Stimulated activated CD4-positive, alpha-beta T cell treated with anti-CD3 and anti-CD28 coated beads, Interleukin-1b, Interleukin-23, amount 100 ng/mL, for 24 hours (primary cell): ENCODE results near the gene CSTF1.

Experiments used
- DNase-seq, 4 experiments: peaks; one replicate each; pipeline ENCODE4 v3.0.0-alpha.2; 2020; ENCODE audit warnings: low read depth in 4 of 4, low spot score in 1 of 4

Gene CSTF1

DNA sequence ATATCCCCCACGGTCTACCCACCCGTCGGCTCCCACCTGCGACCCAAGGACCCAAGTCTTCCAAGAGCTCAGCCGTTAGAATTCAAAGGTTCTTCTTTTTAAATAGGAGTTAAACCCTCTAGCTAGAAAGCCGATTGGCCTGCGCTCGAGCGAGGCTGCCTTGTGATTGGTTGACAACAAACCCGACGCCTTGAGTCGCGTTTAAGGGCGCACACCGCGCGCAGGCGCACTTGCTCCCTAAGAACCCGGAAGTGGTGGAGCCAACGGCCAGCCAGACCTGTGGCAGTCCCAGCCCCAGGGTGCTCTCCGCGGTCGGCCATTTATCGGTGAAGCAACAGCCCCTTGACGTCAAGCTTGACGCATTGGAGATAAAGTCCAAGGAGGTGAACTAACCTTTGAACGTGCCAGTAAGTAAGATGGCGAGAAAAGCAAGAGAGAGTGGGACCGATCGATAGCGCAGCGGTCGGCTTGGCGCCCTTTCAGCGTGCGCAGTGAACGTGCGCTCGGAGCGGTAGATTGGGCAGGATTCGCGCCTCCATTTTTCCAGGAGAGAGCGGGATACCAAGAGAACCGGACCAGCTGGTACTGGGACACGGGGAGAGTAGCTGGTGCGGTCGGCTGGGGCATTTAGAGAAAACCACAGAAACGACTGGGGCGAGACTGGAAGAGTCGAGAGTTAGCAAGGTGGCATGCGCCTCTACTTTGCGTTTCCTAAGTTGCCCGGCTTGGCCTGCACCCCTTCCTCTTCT is at the start of gene CSTF1, which contains the start of gene AURKA:
TSS of gene CSTF1 (plus strand) at position 514 of the 749 bp plus-strand sequence. CDS start 2,908 bp downstream, outside the sequence.
TSS of gene AURKA (minus strand) at position 84 of the 749 bp plus-strand sequence. CDS start 4,018 bp downstream, outside the sequence.
- DNase-seq: peak; percentile 93 to 99 (median 98)

DNA sequence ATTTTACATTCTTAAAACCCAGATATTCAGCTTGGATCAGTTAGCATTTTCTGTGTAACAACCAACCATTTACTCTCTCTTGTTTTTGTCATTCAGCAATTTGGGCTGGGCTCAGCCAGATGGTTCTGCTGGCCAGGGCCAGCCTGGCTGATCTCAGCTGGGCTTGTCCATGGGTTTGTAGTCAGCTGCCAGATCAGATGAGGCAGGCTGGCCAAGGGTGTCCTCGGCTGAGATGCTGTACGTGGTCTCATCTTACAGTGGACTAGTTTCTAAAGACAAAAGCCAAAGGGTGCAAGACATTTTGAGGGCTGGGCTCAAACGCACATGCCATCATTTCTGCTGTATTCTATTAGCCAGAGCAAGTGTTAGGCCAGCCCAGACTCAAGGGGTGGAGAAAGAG is 49.7 kb upstream of the CSTF1 start:
- DNase-seq: no peak

DNA sequence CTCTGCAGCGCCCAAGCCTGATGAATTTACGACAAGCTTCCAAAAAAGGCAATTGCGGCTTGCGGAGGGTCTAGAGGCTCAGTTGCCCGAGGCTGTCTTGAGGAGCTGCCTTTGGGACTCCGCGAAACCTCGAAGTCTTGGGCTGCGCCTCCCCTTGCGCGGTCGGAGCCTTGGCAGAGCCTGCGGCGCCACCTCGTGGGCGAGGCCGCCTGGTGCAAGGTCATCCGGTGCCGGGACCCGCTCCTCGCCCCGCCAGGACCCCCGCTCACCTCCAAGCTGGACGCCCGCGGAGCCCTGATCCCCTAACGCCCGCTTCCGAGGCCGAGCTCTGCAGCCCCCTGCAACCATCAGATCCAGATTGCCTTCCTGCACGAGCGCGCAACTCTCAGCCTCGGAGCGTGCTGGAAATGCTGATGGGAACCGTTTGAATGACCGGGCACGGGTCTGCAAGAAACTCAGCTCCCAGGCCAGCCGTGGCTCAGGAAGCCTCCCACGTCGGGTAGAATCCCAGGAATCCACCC is 48.5 kb upstream of the CSTF1 start:
- DNase-seq: peak in 1 of 4 experiments; percentile 32

DNA sequence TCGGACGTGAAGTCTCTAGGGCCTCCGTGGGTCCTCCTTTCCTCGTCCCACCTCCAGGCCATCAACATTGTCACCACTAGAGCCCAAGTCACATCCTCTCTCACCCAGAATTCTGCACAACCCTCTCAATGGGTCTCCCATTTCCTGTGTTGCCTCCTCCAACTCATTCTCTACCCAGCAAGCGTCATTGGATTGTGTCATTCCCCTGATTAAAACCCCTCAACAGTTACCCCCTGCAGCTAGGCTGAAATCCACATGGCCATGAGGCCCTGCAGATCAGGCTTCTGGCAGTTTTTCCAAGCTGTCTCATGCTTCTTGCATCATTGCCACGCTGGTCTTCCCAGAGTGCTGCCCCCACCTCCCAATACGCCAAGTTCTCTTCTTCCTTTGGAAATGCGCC is 46.5 kb upstream of the CSTF1 start:
- no peak for DNase-seq

DNA sequence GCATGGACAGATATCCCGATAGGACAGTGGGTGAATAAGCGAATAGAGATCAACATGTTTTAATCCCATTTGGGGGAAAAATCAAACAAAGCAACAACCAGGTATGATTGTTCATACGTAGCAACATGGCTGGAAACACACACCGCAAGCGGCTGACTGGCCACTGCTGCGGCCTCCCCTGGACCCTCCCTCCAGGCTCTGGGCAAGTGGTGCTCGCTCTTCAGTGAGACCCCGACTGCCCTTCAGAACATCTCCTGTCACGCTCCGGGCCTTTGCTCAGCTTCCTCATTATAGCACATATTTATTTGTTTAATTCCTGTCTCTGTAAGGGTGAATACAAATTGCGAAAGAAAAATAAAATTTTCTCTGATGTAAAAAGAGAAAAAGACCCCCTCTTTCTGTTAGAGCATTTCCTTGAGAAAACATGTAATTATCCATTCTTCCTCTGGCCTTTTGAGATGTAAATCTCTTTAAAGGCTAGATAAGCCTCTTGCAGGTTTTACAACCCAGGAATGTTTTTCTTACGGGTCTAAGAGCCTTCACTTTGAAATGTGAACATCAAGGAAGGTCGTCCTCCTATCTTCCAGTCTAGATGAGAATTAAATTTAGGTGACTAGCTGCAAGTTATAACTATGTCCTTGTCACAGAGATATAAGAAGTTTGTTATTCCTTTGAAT is 44.7 kb upstream of the CSTF1 start:
- no peak for DNase-seq

DNA sequence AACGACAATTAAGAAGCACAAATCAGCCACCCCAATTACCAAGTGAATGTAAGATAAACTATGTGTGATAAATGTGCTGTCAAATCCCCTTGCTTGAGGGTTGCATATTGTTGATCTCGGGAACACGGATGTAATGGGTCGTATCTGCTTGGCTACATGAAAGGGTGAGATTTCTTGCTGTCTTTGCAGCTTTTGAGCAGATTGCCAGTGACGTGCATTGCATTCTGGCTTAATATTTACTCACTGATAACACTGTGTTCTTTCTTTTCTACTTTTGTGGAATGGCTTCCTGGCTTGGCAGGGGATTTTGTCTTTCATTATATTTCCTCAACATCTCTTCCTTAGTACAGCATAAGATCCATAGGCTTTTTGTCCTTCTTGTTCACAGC is 44.1 kb upstream of the CSTF1 start:
- no peak for DNase-seq

DNA sequence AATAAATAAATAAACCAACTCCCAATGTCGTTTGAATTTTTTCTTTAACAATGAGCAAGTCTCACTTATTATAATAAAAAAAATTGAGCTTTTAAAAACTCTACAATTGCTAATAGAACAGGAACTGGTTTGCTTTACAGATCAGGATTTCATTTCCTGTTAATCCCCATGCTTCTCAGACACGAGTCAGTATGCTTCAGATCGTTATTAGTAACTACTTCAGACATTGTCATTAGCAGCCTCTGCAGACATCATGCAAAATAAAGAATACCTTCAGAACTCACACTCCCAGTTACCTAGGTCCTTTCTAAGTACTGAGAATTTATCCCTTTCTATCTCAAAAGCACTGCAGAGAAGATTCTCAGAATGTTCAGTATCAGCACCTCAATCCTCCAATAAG is 43.7 kb upstream of the CSTF1 start:
- no peak for DNase-seq

DNA sequence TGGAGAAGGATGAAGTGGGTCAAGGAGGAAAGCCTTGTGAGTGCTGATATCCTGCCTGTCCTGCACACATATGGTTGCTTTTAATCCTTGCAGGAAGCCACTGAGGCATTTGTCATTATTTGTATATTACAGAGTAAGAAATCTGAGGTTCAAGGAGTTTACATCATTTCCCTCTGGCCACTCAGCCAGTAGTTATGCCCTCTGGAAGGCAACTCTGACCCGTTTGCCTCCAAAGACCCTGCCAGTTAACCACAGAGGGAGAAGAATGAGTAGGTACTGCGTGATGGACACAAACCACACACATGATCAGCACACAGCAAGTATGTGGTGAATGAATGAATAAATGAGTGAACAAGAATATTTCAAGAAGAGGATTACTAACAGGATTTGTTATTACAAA is 41.6 kb upstream of the CSTF1 start:
- no peak for DNase-seq

DNA sequence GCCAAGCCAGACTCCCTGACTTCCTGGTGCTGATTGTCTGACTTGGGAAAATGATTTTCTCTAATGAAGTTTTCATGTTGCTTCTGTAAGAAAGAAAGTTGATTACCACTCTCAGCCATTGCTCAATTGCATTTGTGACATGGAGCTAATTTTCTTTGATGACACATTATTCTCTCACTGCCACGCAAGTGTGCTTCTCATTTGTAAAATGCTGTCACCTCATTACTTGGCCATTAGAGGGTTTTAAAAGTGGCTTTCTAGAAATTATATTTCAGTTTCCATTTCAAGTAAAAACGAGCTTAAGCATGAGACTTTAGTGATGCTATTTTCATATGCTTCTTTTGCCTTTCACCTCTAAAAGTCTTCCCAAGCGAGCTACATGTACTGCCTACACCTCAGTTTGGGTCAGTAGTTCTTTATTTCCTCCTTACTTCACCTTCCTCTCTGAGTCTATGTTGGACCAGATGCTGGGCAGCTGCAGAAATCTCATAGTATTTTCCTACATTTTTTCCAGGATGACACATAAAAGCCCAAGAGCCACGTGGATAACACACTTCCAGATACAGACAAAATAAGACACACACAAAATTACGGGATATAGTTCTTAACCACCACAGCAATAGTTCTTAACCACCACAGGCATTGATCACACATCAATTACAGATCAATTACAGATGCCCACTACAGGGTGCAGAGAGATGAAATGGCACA is 39.9 kb upstream of the CSTF1 start:
- DNase-seq: no peak

DNA sequence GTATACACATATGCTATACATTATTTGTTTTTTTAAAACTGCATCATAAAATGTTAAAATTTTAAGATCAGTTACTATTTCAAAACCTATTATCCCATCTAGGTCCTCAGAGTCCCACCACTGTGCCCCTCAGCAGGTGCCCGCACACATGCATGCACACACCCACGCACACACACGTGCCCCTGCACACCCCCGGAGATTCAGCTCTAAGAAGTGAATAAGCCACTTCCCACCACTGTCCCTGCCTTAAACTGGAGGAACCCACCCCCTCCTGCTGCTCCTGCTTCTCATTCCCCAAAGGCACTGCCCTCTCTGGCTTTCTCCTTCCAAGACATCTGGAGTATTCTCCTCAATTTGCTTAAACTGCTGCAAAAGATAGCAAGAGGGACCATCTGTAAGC is 39.1 kb upstream of the CSTF1 start:
- no peak for DNase-seq

DNA sequence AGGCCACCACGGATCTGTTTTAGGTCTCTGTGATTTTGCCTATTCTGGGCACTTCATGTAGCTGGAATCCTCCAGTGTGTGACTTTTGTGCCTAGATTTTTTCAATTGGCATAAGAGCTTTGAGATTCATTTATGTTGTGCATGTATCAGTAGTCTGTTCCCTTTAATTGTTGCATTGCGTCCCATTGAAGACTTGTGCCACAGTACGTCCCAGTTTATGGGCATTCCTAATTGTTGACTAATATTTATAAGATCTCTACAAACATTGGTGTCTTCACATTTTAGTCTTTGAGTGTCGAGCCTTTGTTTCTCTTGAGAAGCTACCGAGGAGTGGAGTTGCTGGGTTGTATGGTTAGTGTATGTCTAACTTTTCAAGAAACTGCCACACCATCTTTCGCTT is 34.4 kb upstream of the CSTF1 start:
- DNase-seq: no peak

DNA sequence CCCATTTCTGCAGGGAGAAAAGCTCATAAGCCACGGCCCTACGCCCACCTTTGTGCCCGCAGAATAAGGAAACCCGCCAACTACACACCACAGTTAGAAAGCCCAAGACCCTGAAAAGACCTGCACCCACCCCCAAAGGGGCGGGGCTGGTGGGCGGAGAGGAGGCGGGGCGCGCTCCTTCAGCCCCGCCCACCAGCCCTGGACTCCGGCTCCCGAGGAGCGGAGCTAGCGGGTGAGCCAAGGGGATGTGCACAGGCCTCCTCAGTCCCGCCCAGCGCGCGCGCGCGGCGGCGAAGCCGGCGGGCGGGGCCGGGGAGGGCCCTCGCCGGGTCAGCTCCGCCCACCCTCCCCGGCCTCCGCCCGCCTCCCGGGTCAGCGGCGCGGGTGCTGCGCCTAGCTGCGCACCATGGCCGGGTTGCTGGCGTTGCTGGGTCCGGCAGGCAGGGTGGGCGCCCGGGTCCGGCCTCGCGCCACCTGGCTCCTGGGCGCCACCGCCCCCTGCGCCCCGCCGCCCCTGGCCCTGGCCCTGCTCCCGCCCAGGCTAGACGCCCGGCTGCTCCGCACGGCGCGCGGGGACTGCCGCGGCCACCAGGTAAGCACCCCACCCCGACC is 33.7 kb upstream of the CSTF1 start, which contains the start of gene FAM210B:
TSS of gene FAM210B (plus strand) at position 375 of the 612 bp plus-strand sequence. CDS start at position 407, 32 bp downstream.
- peak; percentile 56 to 78 (median 65) for DNase-seq

DNA sequence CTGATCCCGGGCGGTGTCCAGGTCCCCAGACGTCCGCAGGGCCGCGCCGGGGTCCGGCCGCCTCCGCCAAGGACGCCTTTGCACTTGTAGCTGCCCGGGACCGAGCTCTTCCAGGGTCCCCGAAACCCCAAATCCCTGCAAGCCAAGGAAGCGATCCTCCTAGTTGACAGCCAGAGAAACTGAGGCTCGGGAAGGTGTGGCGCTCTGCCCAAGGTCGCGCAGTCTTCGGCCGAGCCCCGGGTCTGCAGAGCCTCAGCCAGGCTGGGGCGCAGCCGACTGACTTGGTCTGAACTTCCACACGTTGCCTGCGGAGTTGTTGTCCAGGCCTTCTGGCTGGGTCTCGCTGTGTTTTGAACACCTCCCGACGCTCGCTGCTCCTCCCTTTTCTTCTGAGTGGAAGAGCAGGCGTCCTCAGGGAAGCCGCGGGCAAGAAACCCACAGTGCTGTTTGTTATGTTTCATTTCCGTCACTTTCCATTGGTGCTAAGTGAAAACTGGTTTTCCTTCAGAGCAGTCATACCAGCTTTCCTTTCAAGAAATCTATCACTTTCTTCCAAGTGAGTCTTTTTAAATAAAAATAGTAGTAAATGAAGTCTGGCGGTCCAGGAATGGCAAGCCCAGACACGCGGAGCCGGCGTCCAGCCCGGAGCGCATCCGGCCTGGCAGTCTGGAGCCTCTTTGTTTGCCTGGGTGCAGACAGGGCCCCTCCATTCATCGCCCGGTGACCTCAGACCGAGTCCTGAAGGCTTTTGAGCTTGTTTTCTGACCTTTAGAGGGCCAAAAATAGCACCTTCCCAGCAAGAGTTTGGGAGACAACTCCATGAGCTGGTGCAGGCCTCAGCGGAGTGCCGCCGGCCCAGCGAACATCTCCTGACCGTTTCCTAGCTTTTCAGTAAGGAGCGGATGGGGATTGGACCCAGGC is 33.0 kb upstream of the CSTF1 start:
- DNase-seq: no peak

DNA sequence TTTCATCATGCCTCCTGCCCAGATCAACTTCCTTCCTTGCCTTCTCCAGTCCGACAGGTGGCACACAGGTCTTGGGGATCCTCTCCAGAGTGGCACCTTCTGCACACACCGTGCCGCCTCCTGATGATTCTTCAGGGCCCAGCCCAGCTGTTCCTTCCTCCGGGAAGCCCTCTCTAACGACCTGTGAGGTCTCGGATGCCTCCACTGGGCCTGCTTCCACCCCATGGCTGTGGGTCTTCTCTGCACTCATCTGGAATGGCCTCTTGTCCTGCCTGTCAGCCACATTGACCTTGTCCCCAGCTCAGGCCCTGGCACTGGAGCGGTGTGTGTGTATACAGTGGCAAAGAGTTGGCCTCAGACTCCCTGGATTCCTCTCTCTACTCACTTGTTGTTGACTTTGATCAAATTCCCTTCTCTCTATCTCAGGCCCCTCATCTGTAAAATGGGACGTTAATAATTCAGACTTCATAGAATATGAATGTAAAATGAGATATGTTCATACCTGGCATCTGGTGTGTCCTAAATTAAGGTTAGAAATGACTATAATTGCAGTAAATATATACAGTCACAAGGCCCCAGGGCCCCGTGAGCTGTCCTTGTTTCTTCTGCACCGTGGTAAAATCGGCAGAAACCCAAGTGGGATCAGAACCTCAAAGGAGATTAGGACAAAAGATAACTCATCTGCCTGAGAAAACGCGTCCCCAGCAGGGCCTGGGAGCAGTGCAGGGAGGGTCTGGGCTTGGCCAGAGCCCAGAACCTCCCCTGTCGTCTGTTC is 32.1 kb upstream of the CSTF1 start:
- DNase-seq: no peak

DNA sequence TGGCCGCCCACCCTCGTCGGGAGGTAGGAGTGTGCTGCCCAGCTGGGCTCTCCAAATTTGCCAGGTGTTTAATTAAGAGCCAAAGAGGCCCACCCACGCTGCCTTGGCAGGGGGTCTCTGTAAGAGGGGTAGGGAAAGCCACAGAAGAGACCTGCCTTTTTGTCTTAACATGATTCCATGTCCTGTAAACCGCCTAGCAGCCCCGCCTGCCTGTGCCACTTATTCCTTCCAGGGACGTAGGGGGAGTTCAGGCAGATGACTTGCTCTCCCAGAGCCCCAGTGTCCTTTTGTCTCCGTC is 31.6 kb upstream of the CSTF1 start:
- no peak for DNase-seq

DNA sequence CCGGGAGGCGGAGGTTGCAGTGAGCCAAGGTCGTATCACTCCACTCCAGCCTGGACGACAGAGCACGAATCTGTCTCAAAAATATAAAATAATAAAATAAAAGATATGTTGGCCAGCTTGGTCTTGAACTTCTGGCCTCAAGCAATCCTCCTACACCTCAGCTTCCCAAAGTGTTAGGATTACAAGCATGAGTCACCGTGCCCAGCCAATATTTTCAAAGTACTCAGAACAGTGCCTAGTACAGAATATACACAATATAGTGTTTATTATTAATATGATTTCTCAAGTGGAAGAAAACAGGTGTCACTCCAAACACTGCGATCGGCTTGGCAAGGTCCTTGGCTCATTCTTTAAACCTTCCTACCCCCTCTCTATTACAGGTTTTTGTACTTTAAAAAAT is 30.5 kb upstream of the CSTF1 start:
- no peak for DNase-seq

DNA sequence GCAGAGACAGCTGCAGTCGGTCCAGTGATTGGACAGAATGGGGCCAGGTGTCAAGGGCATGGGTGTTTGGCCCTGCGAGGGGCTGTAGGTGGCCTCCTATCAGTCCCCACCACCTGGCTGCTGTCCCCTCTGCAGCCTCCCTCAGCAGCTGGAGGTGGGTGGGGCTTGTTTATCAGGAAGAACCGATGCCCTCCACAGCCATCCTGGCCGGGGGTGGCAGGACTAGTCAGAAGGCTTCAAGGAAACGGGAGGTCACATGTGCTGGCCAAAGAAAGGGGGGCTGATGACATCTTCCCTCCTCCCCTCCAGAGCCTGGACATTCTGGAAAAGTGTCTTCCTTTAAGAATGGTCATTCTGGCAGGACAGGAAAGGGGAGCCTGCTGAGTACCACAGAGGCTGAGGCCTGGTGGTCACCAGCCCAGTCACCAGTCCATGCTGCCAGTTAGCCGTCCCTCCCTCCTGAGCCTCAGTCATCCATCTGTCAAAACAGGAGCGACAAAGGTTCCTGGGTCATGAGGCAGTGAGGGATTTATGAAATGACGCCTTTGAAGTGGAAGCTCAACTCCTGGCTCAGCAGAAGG is 29.5 kb upstream of the CSTF1 start:
- no peak for DNase-seq

DNA sequence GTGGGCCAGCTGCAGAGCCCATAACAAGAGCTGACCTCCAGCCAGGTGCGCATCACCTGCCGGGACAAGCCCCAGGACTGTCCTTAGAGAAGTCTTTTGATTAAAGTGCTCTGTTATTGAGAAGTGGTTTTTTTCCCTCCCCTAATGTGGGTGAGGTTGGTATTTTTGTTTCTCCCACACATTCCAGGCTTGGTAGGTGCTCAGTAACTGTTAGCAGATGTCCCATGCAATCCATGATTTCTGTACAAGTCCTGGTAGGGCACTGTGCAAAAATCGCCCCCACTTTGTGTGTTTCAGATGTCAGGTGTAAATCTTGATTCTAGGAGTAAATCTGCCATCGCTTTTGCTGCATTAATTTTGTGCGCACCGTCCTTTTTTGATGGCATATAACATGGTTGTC is 29.0 kb upstream of the CSTF1 start:
- no peak for DNase-seq
